GM19023 (cell line): ENCODE results near the gene MCHR1.

Experiments
- ATAC-seq: cut with Tn5 transposase; IDR thresholded peaks from one replicate; pipeline ENCODE4 v1.9.1; 2021; ENCODE audit warnings: mild to moderate bottlenecking, moderate library complexity; ENCODE audit not compliant: unreplicated experiment

The MCHR1 gene, protein sequence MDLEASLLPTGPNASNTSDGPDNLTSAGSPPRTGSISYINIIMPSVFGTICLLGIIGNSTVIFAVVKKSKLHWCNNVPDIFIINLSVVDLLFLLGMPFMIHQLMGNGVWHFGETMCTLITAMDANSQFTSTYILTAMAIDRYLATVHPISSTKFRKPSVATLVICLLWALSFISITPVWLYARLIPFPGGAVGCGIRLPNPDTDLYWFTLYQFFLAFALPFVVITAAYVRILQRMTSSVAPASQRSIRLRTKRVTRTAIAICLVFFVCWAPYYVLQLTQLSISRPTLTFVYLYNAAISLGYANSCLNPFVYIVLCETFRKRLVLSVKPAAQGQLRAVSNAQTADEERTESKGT

DNA sequence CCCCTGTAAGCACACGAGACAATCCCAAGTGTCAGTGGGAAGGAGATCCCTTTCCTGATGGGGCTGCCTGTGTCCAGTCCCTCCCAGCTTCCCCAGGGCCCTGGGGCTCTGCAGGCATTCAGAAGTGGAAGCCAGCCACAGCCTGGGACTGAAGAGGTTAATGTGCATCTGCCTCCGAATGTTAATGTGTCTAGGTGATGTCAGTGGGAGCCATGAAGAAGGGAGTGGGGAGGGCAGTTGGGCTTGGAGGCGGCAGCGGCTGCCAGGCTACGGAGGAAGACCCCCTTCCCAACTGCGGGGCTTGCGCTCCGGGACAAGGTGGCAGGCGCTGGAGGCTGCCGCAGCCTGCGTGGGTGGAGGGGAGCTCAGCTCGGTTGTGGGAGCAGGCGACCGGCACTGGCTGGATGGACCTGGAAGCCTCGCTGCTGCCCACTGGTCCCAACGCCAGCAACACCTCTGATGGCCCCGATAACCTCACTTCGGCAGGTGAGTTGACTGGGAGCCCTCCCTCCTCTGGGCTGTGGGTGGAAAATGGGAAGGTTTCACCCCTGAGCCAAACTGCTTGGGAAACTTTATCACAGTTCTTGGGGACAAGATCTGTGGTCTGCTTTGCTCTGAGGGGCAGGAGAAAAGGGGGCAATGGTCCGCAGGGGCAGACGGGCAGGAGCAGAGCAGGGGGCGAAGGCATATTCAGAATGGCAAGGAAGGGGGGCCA is at the start of gene MCHR1:
TSS of gene MCHR1 (plus strand) at position 236 of the 715 bp plus-strand sequence. CDS start at position 405, 169 bp downstream.
- no peak for ATAC-seq

DNA sequence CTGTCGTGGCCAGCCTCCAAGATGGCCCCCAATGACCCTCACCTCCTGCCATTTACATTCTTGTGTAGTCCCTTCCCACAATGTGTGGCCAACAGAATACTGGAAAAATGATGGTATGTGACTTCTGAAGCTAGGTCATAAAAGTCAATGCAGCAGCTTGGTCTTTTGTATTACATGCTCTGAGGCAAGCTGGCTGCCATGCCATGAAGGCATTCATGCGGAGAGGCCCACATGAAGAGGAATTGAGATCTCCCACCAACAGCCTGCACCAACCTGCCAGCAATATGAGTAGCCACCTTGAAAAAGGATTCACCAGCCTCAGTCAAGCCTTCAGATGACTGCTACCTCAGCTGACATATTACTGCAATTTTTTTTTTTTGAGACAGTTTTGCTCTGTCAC is 47.4 kb upstream of the MCHR1 start:
- ATAC-seq: no peak

DNA sequence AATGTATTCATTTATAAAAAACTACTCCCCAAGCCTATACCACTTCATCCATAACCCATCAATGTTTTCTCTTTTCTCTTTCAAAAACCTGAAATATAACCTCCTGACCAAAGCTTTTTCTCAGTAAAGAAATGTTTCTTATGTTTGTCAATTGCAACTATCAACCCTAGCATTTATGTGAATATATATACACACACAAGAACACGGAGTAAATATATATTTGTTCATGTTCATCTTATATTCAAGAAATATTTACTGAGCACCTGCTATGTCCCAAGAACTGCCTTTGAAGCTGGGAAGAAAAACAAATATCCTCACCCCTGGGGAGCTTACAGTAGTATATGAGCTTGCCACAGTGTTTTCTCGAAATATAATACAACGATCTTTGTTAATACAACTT is 46.2 kb upstream of the MCHR1 start:
- no peak for ATAC-seq

DNA sequence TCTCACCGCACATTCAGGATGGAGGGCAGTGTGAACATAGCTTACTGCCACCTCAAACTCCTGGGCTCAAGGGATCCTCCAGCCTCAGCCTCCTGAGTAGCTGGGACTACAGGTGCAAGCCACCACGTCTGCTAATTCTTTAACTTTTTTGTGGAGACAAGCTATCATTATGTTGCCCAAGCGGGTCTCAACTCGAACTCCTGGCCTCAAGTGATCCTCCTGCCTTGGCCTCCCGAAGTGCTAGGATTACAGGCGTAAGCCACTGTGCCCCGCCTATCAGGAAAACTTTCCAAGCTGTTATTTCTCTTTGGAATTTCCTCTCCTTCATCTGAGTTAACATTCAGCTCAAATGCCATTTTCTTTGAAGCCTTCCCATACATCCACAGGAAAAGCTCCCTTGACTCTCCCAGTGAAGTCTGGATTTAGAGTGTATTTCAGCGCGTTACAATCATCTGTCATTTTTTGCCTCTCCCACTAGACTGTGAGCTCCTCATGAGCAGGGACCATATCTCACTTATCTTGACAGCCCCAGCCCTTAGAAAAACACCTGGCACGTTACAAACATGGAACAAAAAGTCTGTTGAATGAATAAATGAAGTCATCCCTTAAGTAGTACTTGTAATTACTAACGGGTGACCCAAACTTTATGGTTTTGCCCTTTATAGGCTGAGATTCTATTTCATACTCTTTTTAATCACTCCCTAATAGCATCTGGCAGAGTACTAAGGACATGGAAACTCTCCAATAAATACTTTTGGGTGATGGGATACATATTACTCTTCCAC is 45.0 kb upstream of the MCHR1 start:
- no peak for ATAC-seq

DNA sequence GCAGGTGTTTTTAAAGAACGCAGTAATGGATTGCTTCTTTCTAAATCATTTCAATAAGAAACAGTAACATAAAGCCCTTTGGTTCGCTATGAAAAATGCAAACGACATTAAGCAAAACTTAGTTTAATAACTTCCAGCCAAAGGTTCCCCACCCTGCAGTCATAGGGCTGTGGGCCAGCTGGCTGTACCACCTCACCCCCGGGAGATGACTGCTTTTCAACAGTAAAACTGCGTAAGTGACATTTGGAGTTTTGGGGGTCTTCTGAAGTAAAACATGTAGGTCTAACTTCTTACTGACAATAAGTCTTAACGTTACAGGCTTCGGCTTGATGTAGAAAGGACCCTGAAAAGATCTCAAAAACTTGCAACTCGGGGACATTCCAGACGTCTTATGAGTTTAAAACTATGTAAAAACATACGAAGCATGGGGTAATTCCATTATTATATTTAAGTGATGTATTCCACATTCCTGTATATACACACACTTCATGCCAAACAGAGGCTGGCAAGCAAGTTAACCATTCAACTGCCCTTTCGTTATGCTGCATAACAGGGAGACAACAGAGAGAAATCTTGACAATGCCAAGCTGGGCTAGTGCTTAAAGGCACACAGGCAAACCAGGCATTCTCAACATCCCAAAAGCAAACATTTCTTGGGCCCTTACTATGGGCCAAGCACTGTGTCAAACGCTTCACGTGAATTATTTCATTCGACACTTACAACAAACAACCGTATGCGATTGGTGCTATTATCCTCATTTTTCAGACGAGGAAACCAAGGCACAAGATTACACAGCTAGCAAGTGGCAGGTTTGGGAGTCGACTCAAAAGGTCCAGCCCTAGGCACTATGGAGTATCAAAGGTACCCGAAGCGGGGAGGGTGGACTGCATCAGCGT is 44.0 kb upstream of the MCHR1 start:
- no peak for ATAC-seq

DNA sequence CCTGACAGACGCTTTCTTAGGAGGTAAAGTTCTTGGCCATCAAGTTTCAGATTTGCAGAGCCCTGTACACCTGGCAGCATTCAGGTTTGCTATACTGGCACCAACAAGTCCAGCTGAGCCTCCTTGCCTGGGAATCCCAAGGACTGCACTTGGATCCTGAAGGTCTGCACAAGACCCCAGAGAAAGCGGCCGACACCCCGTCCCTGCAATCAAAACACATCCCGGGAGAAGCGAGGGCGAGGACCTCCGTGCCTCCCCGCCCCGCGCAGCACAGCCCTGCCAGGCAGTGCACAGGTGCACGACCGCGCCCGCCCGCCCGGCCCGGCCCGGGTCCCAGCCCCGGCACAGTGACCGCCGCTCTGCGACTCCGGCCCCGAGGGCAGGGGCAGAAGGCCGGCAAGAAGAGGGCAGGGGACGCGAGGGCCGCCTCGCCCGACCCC is 43.3 kb upstream of the MCHR1 start:
- ATAC-seq: peak; percentile 14

DNA sequence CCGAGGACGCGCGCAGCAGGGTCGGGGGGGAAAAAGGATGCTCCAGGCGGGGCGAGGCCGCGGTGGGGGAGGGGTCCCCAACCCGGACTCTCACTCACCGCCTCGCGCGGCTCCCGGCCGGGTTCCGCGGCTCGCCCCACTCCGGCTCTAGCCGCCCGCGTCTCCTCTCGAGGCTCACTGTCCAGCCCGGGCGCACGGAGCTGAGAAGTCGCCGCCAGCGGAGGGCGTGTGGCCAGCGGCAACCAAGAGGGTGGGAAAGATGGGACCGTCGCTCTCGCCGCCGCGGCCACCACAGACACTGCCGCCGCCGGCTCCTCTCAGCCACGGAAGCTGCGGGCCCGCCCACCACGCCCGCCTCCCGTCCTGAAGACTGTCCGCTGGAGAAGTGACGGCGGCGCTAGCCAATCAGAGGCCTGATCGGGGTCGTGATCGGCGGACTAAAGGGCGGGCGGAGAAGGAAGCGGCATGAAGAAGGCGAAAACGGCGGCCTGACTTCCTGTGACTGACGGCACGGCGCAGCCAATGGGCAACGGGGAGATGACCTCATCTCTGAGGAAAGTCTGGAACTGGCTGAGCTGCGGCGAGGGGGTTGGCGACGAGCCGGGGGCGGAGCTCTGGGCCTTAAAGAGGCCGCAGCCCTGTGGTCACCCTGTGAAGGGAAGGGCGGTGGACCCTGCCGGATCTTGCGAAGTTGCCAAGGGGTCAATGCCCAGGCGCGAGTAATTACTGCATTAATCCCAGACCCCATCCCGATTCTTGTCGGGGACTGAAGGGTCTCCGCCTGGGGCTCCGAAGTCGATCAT is 42.7 kb upstream of the MCHR1 start, which contains the start of gene MRTFA:
TSS of gene MRTFA (minus strand) at position 340 of the 803 bp plus-strand sequence.
- ATAC-seq: peak; percentile 89

DNA sequence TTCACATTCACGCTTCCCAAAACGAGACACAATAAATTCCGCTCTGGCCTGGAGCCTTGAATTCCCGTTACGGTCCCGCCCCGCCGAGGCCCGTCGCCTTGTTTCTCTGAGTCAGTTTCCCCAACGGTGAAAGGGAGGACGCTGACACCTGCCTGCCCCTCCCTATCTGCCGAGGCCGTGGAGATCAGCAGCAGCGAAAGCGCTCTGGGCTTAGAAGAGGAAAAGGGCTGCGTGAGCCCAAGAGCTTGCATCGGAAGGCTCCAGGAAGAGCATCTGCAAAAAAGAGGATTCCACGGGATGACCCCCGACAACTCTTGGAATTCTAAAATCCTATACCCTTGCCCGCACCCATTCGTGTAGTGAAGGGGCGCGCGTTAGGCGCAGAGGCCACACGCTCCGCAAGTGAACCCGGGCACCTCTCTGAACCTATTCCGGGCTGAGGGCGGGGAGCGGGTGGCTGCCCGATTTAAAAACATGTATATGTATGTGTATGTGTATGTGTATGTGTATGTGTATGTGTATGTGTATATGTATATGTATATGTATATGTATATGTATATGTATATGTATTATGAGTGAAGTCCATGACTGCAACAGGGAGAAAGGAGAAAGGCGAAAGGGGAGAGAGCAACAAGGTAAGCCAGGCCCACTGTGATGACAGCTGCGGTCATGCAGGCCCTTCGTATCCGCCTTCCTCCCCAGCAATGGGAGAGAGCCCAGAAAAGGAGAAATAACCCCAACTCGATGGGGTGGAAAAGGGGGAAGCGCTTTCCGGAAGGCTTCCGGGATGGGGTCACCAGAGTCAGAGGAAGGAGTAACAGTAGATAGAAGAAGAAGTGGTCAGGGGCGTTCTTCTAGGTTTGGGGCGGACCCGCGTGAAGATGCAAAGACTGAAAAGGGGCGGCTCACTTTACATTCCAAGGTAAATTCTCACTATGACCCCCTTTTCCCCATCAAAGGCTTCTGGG is 41.8 kb upstream of the MCHR1 start:
- peak; percentile 3 for ATAC-seq

DNA sequence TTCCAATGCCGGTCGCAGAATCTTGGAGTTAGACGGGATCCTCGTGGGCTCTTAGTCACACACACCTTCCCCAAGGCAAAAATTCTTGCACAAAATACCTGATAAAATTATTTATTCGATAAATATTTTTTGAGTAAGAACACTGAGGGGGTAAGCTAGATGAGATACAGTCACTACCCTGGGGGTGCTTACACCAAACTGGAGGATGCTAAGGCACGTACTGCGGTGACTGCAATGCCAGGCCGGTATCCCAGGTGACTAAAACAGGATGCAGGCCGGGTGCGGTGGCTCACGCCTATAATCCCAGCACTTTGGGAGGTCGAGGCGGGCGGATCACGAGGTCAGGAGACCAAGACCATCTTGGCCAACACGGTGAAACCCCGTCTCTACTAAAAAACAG is 41.0 kb upstream of the MCHR1 start:
- ATAC-seq: no peak

DNA sequence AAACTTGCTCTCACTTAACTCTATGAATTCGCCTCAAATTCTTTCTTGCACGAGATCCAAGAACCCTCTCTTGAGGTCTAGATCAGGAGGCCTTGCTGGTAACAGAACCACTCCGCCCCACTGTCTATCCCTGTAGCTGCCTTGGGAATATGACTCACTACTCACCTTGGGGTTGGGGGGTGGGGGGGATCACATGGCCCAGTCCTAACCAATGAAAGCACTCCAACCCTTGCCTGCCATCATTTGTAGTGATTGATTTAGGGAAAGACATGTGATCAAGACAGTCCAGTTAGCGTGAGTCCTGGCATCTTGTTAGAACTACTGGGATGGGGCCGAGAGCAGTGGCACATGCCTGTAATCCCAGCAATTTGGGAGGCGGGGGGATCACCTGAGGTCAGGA is 38.0 kb upstream of the MCHR1 start:
- no peak for ATAC-seq

DNA sequence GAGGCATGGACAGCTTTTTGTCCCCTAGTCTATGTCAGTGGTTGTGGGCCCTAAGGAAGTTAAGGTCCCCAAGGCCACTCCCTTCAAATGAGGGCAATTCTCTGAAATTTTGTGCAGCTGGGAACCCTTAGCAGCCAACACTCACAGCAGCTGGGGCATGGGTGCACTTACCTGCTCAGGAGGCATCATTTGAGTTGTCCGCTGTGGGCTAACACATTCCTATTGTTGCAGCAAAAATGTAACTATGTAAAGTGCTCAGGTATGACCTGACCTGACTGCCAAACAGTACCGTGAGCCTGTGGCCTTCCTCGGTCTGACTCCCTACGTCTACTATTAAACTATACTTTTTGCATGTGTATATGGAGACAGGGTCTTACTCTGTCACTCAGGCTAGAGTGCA is 37.0 kb upstream of the MCHR1 start:
- no peak for ATAC-seq

DNA sequence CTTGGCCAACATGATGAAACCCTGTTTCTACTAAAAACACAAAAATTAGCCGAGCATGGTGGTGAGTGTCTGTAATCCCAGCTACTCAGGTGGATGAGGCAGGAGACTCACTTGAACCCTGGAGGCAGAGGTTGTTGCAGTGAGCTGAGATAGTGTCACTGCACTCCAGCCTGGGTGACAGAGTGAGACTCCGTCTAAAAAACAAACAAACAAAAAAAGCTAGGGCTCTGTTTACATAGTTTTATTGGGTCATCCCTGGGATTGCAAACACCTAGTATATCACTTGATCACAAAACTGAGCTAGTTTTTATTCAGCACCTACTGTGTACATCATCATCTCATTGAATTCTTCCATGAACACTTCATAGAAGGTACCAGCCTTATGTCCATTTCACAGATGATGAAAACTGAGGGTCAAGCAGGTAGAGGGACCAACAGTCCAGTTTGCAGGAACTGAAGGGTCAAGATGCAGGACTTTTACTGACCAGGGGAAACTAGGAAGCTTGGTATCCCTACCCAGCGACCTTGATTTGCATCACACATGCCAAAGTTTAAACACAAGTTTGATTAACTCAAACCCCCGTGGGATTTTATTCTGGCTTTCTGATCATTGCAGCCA is 33.6 kb upstream of the MCHR1 start:
- no peak for ATAC-seq

DNA sequence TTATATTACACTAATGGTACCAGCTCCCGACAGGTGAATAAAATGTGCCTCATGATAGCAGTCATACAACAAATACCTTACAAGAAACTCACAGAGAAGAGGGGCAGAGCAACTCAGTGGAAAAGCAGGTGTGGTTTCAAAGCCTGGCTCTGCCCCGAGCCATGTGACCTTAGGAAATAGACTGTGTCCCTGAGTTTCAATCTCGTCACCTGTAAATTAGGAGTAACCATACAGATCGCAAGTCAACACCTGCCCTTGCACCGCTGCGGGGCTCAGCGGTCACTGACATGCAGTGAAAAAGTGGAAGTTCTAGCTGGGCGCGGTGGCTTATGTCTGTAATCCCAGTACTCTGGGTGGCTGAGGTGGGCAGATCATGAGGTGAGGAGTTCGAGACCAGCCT is 30.9 kb upstream of the MCHR1 start:
- ATAC-seq: no peak

DNA sequence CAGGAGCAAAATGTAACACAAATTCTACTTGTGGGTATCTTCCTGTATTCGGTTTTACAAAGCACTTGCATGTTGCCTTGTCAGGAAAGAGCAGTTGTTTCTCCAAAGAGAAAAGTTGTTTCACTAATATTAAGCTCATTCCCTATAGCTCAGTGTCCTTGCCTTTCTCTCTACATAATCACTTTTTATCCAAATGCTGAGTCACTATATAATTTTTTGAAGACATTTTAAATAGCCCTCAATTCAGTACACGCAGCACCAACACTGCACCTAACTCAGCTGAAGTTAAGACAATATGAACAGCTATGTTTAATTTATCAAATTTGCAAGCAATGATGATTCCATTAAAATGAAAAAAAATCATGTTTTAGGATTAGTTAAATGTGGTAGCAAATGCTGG is 28.2 kb upstream of the MCHR1 start:
- no peak for ATAC-seq

DNA sequence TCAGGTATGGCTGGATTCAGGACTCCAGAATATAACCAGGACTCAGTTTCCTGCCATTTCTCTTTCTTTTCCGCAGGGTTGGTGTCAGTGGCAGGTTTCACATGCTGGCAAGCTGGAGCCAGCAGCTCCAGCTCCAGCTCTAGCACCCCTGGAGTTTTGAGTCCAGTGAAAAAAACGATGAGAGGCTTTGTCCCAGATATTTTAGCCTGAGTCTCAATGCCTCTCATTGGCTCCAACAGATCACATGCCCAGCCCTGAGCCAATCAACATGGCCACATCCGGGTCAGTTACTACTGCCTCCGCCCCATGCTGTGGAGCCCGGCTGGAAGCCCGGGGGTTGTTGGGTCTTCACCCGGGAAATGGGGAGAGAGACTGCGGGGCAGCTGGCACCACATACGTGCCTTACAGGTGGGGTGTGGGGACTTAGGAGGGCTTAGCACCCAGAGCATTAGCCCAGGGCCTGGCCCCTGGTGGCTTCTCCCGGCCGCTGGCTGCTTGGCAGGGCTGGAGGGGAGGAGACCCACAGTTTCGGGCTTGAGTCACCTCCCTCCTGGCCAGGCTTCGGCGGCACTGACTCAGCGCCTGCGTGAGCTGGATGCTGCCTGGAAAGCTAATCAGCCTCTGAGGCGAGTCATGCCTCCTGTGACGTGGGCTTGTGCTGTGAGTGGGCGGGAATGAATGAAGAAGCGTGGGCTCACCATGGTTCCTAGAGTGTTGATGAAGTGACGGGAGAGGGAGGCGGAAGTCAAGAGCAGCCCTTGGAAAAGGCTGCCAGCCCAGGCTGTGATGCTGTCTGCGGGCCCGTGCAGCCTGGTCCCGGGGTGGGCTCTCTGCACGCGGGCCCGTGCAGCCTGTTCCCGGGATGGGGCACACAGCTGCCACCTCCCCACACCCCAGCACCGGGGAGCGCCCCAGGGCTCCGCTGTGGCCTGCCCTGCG is 27.5 kb upstream of the MCHR1 start:
- ATAC-seq: peak; percentile 63

DNA sequence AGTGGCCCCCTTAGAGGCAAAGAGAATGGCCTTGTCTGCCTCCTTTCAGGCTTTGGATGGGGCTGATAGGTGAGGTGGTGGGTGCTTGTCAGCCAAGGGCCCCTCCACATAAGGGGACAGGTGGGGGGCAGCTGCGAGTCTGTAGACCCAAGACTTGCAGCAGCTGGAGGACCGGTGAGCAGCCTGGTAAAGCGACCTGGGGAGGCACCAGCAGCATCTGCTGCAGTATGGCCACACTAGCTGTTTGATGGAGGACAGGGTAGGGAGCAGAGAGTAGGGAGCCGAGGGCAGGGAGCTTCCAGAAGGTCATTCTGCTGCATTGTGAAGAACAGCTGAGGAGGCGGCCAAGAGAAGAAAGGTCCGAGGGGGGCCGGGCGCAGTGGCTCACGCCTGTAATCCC is 25.9 kb upstream of the MCHR1 start:
- no peak for ATAC-seq
